DND-41 (cell line): ENCODE data around the gene COX6B2.

Experiments used
- ATAC-seq: fragments of 200-7000 bp; cut with Tn5 transposase; 3 replicates; pipeline ENCODE4 v1.9.1; 2021; ENCODE audit warnings: low read depth; ENCODE audit not compliant: insufficient read depth
- DNase-seq: peaks from one replicate; pipeline ENCODE4 v3.0.0-alpha.2; 2020
- H2AFZ ChIP-seq: 2 replicates; pipeline ENCODE4 v1.6.0; 2012; ENCODE audit warnings: low read depth, low read length
- H3K27ac ChIP-seq: 2 replicates; pipeline ENCODE4 v1.5.1; 2012; ENCODE audit warnings: low read length, inconsistent platforms
- H3K27me3 ChIP-seq: fragments of 200-600 bp; sonication (generic); 2 replicates; pipeline ENCODE4 v1.6.0; 2012; ENCODE audit warnings: low read length, mild to moderate bottlenecking, inconsistent platforms; ENCODE audit not compliant: insufficient read depth, poor library complexity
- H3K36me3 ChIP-seq: 2 replicates; pipeline ENCODE4 v1.5.1; 2012; ENCODE audit warnings: low read length, inconsistent platforms; ENCODE audit not compliant: insufficient read depth
- H3K4me1 ChIP-seq: 2 replicates; pipeline ENCODE4 v1.5.1; 2012; ENCODE audit warnings: mild to moderate bottlenecking, low read length; ENCODE audit not compliant: insufficient read depth
- H3K4me2 ChIP-seq: 2 replicates; pipeline ENCODE4 v1.6.0; 2012; ENCODE audit warnings: mild to moderate bottlenecking, moderate library complexity, low read length, inconsistent platforms; ENCODE audit not compliant: insufficient read depth
- H3K4me3 ChIP-seq, 2 experiments: fragments of 200-600 bp in 1 of 2; shearing (Covaris generic) in 1 of 2; 2 replicates each; pipeline ENCODE4 v1.5.1; 2012 to 2016; ENCODE audit warnings: inconsistent platforms in 2 of 2, low read length in 2 of 2, mild to moderate bottlenecking in 2 of 2, low read depth in 1 of 2, moderate library complexity in 1 of 2
- H3K79me2 ChIP-seq: 2 replicates; pipeline ENCODE4 v1.6.0; 2012; ENCODE audit warnings: low read length, inconsistent platforms; ENCODE audit not compliant: insufficient read depth
- H3K9ac ChIP-seq: 2 replicates; pipeline ENCODE4 v1.6.0; 2012; ENCODE audit warnings: low read depth, mild to moderate bottlenecking, inconsistent platforms, low read length, moderate library complexity
- H3K9me3 ChIP-seq: 2 replicates; pipeline ENCODE4 v1.5.1; 2012; ENCODE audit warnings: low read length, moderate library complexity, mild to moderate bottlenecking, inconsistent platforms; ENCODE audit not compliant: insufficient read depth, severe bottlenecking
- H4K20me1 ChIP-seq: 2 replicates; pipeline ENCODE4 v1.6.0; 2012; ENCODE audit warnings: low read length; ENCODE audit not compliant: insufficient read depth
- CTCF ChIP-seq: IDR thresholded peaks from 2 replicates; pipeline ENCODE4 v1.5.1; 2012; ENCODE audit warnings: borderline replicate concordance, low read length, moderate library complexity, mild to moderate bottlenecking; ENCODE audit not compliant: poor library complexity, severe bottlenecking; ENCODE audit errors: extremely low read depth
- EZH2 ChIP-seq: IDR thresholded peaks from 3 replicates; pipeline ENCODE4 v1.6.1; 2012; ENCODE audit warnings: borderline replicate concordance, low read depth, mild to moderate bottlenecking, moderate library complexity, low read length, inconsistent platforms; ENCODE audit not compliant: severe bottlenecking

Gene COX6B2

GRCh38 chr19:55372316-55373081 is 18.0 kb upstream of the COX6B2 start:
- H3K4me3 ChIP-seq: no peak overlapping the region
- DNase-seq (no peak), ATAC-seq (no peak)
- no peaks in the 10 kb centered on the region for H3K36me3 ChIP-seq
- no peak overlapping the region for H2AFZ ChIP-seq
- H3K9me3 ChIP-seq: no peaks in the 10 kb centered on the region
- no peak overlapping the region for H3K27ac ChIP-seq
- TF ChIP-seq EZH2: no peak
- TF ChIP-seq CTCF: no peak
- no peaks in the 10 kb centered on the region for H3K27me3 ChIP-seq
- no peak overlapping the region for H3K9ac ChIP-seq
- H3K4me2 ChIP-seq: no peak overlapping the region
- H3K4me1 ChIP-seq: no peaks in the 10 kb centered on the region
- no peaks in the 10 kb centered on the region for H3K79me2 ChIP-seq
- H4K20me1 ChIP-seq: 0 out of 2 replicates have a peak, but pooled peaks cover 2% of the 10 kb centered on the region

DNA sequence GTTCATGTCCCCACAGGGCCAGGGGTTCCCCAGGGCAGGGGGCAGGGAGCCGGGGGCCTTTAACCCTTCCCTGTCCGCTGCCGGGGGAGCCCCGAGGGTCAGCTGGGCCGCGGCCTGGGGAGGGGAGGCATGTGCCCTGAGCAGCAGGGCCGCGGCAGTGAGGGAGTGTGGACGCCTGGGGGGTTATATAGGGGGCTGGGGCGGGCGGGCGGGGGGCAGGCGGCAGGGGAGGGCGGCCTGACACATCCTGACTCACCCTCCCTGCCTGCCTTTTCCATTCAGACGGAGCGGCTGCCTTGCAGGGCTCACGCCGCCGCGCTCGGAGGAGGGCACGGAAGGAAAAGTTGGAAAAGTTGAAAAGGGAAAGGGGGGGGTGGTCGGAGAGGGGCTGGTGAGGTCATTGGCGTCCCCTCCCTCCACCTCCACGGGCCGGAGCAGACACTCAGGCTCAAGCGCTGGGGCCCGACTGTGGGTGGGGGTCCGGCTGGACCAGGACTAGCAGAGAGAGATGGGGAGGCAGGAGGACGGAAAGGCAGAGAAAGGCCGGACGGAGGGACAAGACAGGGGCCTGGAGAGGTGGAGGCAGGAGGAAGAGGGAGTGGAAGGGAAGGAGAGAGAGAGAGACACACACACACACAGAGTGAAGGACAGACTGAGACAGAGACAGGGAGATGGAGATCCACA is 15.9 kb upstream of the COX6B2 start, which contains the start of gene IL11:
Gene IL11, minus strand, starts transcription at position 159 of the 684 bp plus-strand sequence. Its CDS starts 153 bp downstream, at position 6.
- Histone ChIP-seq H3K4me3 (no peak within 1 kb of the TSS), H3K27ac (no peak within 1 kb of the TSS), H4K20me1 (0 out of 2 replicates have a peak, but pooled peaks cover 2% of the 10 kb centered on the region), H2AFZ (no peak within 1 kb of the TSS), H3K27me3 (no peaks in the 10 kb centered on the region), H3K4me1 (no peaks in the 10 kb centered on the region), H3K9ac (no peak within 1 kb of the TSS), H3K9me3 (no peaks in the 10 kb centered on the region), H3K36me3 (no peaks in the 10 kb centered on the region), H3K79me2 (no peaks in the 10 kb centered on the region), H3K4me2 (no peak within 1 kb of the TSS)
- TF ChIP-seq EZH2: no peak
- no peak for TF ChIP-seq CTCF
- DNase-seq (no peak), ATAC-seq (no peak; the same call in 2 of the 3 replicates)

DNA sequence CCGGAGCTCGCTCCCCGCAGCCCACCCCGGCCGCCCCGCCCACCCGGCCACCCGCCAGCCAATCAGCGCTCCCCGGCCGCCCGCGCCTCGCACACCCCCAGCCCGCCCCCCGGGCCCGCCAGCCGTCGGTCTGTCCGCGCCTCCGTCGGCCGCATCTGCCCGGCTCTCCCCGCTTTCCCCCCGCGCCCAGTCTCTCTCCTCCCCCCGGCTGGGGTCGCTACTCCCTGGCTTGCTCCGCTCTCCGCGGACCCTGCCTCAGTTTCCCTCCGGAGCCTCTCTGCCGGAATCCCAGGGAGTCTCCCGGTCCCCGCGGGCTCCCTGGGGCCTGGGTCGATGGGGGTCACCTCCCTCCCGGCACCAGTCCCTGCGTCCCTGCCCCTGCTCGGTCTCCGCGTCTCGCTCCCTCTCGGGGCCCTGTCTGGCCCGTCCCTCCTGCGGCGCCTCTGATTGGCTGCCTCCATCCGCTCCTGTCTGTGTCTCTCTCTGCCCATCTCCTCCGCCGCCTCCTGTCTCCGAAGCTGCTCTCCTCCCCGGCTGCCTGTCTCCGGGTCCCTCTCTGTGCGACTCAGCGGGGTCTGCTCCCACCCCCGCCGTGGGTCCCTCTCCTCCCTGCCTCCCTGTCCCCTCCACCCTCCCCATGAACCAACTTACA is 15.3 kb upstream of the COX6B2 start:
- no peak overlapping the region for H3K9ac ChIP-seq
- no peaks in the 10 kb centered on the region for H3K36me3 ChIP-seq
- H3K27me3 ChIP-seq: no peaks in the 10 kb centered on the region
- no peak overlapping the region for H3K4me2 ChIP-seq
- H3K27ac ChIP-seq: no peak overlapping the region
- 0 out of 2 replicates have a peak, but pooled peaks cover 2% of the 10 kb centered on the region for H4K20me1 ChIP-seq
- no peak overlapping the region for H3K4me3 ChIP-seq
- TF ChIP-seq CTCF (no peak), EZH2 (no peak)
- H3K79me2 ChIP-seq: no peaks in the 10 kb centered on the region
- DNase-seq (no peak), ATAC-seq (no peak)
- H3K4me1 ChIP-seq: no peaks in the 10 kb centered on the region
- no peaks in the 10 kb centered on the region for H3K9me3 ChIP-seq
- H2AFZ ChIP-seq: no peak overlapping the region
